A673 (cell line): ENCODE results near the gene RANBP2. TPM values are rescaled to one million over a fixed set of nuclear protein-coding genes. Genes with fewer than 3 reads are reported as not detected.
"Not testable (repeated sequence)": the region's sequence is repeated elsewhere in the genome, so short reads cannot be mapped to it uniquely, and the experiment has no call there.

Source experiments
- BruUV-seq: library from RNA; stranded (reverse); fragments of 400-500 nt; replicated peaks from 2 replicates; lab custom pipeline; 2021; lab: Mats Ljungman, UMichigan
- CTCF ChIA-PET: fragments of 300-600 bp; sonication (Branson Sonifier 250); formaldehyde crosslinking; loops from one replicate; lab custom pipeline; 2022; ENCODE audit warnings: antibody characterized with exemption; lab: Charles Lee
- POLR2A ChIA-PET: fragments of 300-600 bp; sonication (Branson Sonifier 250); formaldehyde crosslinking; loops from one replicate; lab custom pipeline; 2022; ENCODE audit warnings: antibody characterized with exemption; ENCODE audit not compliant: low non-redundant PET; lab: Charles Lee
- DNase-seq: peaks from one replicate; pipeline ENCODE4 v3.0.0-alpha.2; 2015; ENCODE audit warnings: low spot score
- H3K27ac ChIP-seq: fragments of 200-600 bp; sonication (generic); 2 replicates; pipeline ENCODE4 v1.5.1; 2016; ENCODE audit warnings: mixed run types, low read depth, mild to moderate bottlenecking, mixed read lengths, antibody characterized with exemption, low read length; ENCODE audit not compliant: poor library complexity, severe bottlenecking
- H3K27me3 ChIP-seq: fragments of 200-600 bp; sonication (generic); replicated peaks from 2 replicates; pipeline ENCODE4 v1.6.1; 2017; ENCODE audit warnings: mixed run types, low read depth, mild to moderate bottlenecking, mixed read lengths, antibody characterized with exemption, low read length; ENCODE audit not compliant: insufficient read depth, poor library complexity
- H3K36me3 ChIP-seq: fragments of 200-600 bp; sonication (generic); 2 replicates; pipeline ENCODE4 v1.6.1; 2016; ENCODE audit warnings: mixed run types, mild to moderate bottlenecking, mixed read lengths, antibody characterized with exemption, low read length; ENCODE audit not compliant: insufficient read depth, poor library complexity, severe bottlenecking
- H3K4me1 ChIP-seq: fragments of 200-600 bp; sonication (generic); 2 replicates; pipeline ENCODE4 v1.6.1; 2017; ENCODE audit warnings: mixed run types, mild to moderate bottlenecking, mixed read lengths, antibody characterized with exemption, low read length; ENCODE audit not compliant: insufficient read depth, poor library complexity, severe bottlenecking
- H3K4me3 ChIP-seq: fragments of 200-600 bp; sonication (generic); 2 replicates; pipeline ENCODE4 v1.5.1; 2016; ENCODE audit warnings: low read depth, mixed run types, mild to moderate bottlenecking, mixed read lengths, low read length; ENCODE audit not compliant: poor library complexity, severe bottlenecking
- H3K9me3 ChIP-seq: fragments of 200-600 bp; sonication (generic); 2 replicates; pipeline ENCODE4 v1.6.1; 2016; ENCODE audit warnings: mixed run types, low read depth, mild to moderate bottlenecking, mixed read lengths, antibody characterized with exemption, low read length; ENCODE audit not compliant: poor library complexity, severe bottlenecking
- CTCF ChIP-seq: fragments of 300-800, 200-600 bp; sonication (generic); conservative IDR thresholded peaks from 2 replicates; pipeline ENCODE4 v1.5.1; 2017; ENCODE audit warnings: low read depth, mild to moderate bottlenecking, antibody characterized with exemption, low read length, moderate library complexity, mixed read lengths
- EZH2 ChIP-seq: fragments of 200-600 bp; sonication (generic); IDR thresholded peaks from 2 replicates; pipeline ENCODE4 v1.6.1; 2017; ENCODE audit warnings: borderline replicate concordance, low read depth, mild to moderate bottlenecking, mixed read lengths, antibody characterized with exemption, low read length; ENCODE audit not compliant: poor library complexity, severe bottlenecking
- intact Hi-C: fragments of 100-400 bp; cut with micrococcal nuclease; formaldehyde crosslinking; loops from one replicate; pipeline ENCODE4 v1.10.0; 2022; ENCODE audit not compliant: unreplicated experiment
- total RNA-seq: library from RNA; stranded (reverse); gene quantifications from 2 replicates; pipeline ENCODE4 v1.2.3, GENCODE V29; 2021

RANBP2 gene
- total RNA-seq, 1 experiment from 2014 or later: 92.3 TPM

- ChIA-PET CTCF (no interaction called here), POLR2A (no interaction called here)
- Histone ChIP-seq H3K27me3 (no peaks in the 10 kb centered on the region), H3K36me3 (no peaks in the 10 kb centered on the region), H3K9me3 (no peaks in the 10 kb centered on the region), H3K27ac (no peak overlapping the region), H3K4me3 (no peak overlapping the region), H3K4me1 (no peaks in the 10 kb centered on the region)
- intact Hi-C loops: no loop called here
- TF ChIP-seq CTCF: no peak
- no peak for TF ChIP-seq EZH2
- BruUV-seq: no TSS peak
- no peak for DNase-seq
Measured at GRCh38 chr2:108707300-108707699, 12.0 kb upstream of the RANBP2 start.

GRCh38 chr2:108716971-108717370 lies 2.3 kb upstream of the RANBP2 start:
- DNase-seq, POLR2A ChIA-PET, H3K27ac ChIP-seq, H3K9me3 ChIP-seq, H3K27me3 ChIP-seq, H3K4me3 ChIP-seq, BruUV-seq, intact Hi-C loops, H3K4me1 ChIP-seq, CTCF ChIA-PET, H3K36me3 ChIP-seq: not testable (repeated sequence)

- H3K4me3 ChIP-seq, H3K27ac ChIP-seq, H3K27me3 ChIP-seq, BruUV-seq, POLR2A ChIA-PET, DNase-seq, H3K4me1 ChIP-seq, CTCF ChIA-PET, H3K9me3 ChIP-seq, intact Hi-C loops, H3K36me3 ChIP-seq: not testable (repeated sequence)
Measured at GRCh38 chr2:108726048-108726447, 6.8 kb downstream of the RANBP2 start.

GRCh38 chr2:108734656-108735055 lies 15.4 kb downstream of the RANBP2 start:
- not testable (repeated sequence) for H3K27ac ChIP-seq

GRCh38 chr2:108757973-108758372 lies 38.7 kb downstream of the RANBP2 start:
- H3K27me3 ChIP-seq, DNase-seq, CTCF ChIA-PET, BruUV-seq, H3K9me3 ChIP-seq, H3K4me1 ChIP-seq, H3K4me3 ChIP-seq, POLR2A ChIA-PET, intact Hi-C loops, H3K27ac ChIP-seq: not testable (repeated sequence)
- peaks cover 13% of the 10 kb centered on the region for H3K36me3 ChIP-seq

More at GRCh38 chr2:108734656-108735055, 15.4 kb downstream of the RANBP2 start:
- H3K4me1 ChIP-seq, BruUV-seq, H3K9me3 ChIP-seq, POLR2A ChIA-PET, H3K4me3 ChIP-seq, intact Hi-C loops, DNase-seq, H3K27me3 ChIP-seq, CTCF ChIA-PET, H3K36me3 ChIP-seq: not testable (repeated sequence)

- POLR2A ChIA-PET: not testable (repeated sequence)
Measured at GRCh38 chr2:108762618-108763017, 43.3 kb downstream of the RANBP2 start.

GRCh38 chr2:108766671-108767070 lies 47.4 kb downstream of the RANBP2 start:
- H3K36me3 ChIP-seq: peaks cover 46% of the 10 kb centered on the region
- DNase-seq, H3K4me3 ChIP-seq, BruUV-seq, H3K27ac ChIP-seq, H3K9me3 ChIP-seq, H3K27me3 ChIP-seq, H3K4me1 ChIP-seq, POLR2A ChIA-PET, CTCF ChIA-PET, intact Hi-C loops: not testable (repeated sequence)

More at GRCh38 chr2:108762618-108763017, 43.3 kb downstream of the RANBP2 start:
- H3K9me3 ChIP-seq, H3K4me3 ChIP-seq, CTCF ChIA-PET, H3K27ac ChIP-seq, H3K4me1 ChIP-seq, DNase-seq, BruUV-seq, intact Hi-C loops, H3K27me3 ChIP-seq: not testable (repeated sequence)
- peaks cover 34% of the 10 kb centered on the region for H3K36me3 ChIP-seq
